IMR-90 (cell line): ENCODE measurements around the gene GABRA4. TPM values are rescaled to one million over a fixed set of nuclear protein-coding genes. Genes with fewer than 3 reads are reported as not detected.

Experiments used
- ATAC-seq: fragments of 200-7000 bp; cut with Tn5 transposase; 2 replicates; pipeline ENCODE4 v1.9.1; 2020; ENCODE audit warnings: low read depth, mild to moderate bottlenecking, moderate library complexity
- BruUV-seq: library from RNA; stranded (reverse); fragments of 400-500 nt; replicated peaks from 2 replicates; lab custom pipeline; 2021; lab: Mats Ljungman, UMichigan
- CTCF ChIA-PET: fragments of 300-600 bp; formaldehyde crosslinking; extraction: SDS; loops from one replicate; lab custom pipeline; 2021; ENCODE audit warnings: antibody characterized with exemption; lab: Yijun Ruan, JAX
- POLR2A ChIA-PET: fragments of 300-600 bp; sonication (Branson Sonifier 250); formaldehyde crosslinking; loops from one replicate; lab custom pipeline; 2022; ENCODE audit warnings: antibody characterized with exemption; ENCODE audit not compliant: unreplicated experiment; lab: Charles Lee
- DNase-seq: peaks from one replicate; pipeline ENCODE4 v3.0.0; 2013
- H2AFZ ChIP-seq: replicated peaks from 2 replicates; pipeline ENCODE3; 2013; ENCODE audit warnings: low read length, mild to moderate bottlenecking; ENCODE audit not compliant: poor library complexity
- H2AK5ac ChIP-seq: 2 replicates; pipeline ENCODE4 v1.6.1; 2013; ENCODE audit warnings: low read depth, low read length, inconsistent platforms
- H2AK9ac ChIP-seq: replicated peaks from 2 replicates; pipeline ENCODE3; 2013; ENCODE audit warnings: mild to moderate bottlenecking, low read depth, low read length, moderate library complexity; ENCODE audit not compliant: poor library complexity
- H2BK120ac ChIP-seq: 2 replicates; pipeline ENCODE4 v1.6.1; 2013; ENCODE audit warnings: low read depth, low read length, inconsistent platforms
- H2BK15ac ChIP-seq: 3 replicates; pipeline ENCODE4 v1.6.1; 2013; ENCODE audit warnings: low read depth, low read length, inconsistent platforms
- H2BK20ac ChIP-seq: 2 replicates; pipeline ENCODE4 v1.6.1; 2013; ENCODE audit warnings: low read depth, mild to moderate bottlenecking, inconsistent platforms, low read length, moderate library complexity
- H2BK5ac ChIP-seq: 2 replicates; pipeline ENCODE4 v1.6.1; 2013; ENCODE audit warnings: mild to moderate bottlenecking, low read depth, low read length, inconsistent platforms; ENCODE audit not compliant: poor library complexity, severe bottlenecking
- H3K14ac ChIP-seq: replicated peaks from 2 replicates; pipeline ENCODE4 v1.6.1; 2013; ENCODE audit warnings: low read depth, low read length, inconsistent platforms
- H3K18ac ChIP-seq: 2 replicates; pipeline ENCODE4 v1.6.1; 2013; ENCODE audit warnings: low read depth, low read length, control low read depth
- H3K23ac ChIP-seq: 2 replicates; pipeline ENCODE4 v1.6.1; 2013; ENCODE audit warnings: low read depth, low read length, inconsistent platforms
- H3K27ac ChIP-seq: 2 replicates; pipeline ENCODE4 v1.5.1; 2013; ENCODE audit warnings: mild to moderate bottlenecking, control low read depth, low read length; ENCODE audit not compliant: insufficient read depth
- H3K27me3 ChIP-seq: 2 replicates; pipeline ENCODE4 v1.6.1; 2013; ENCODE audit warnings: low read length; ENCODE audit not compliant: control insufficient read depth, insufficient read depth
- H3K36me3 ChIP-seq: 2 replicates; pipeline ENCODE4 v1.6.1; 2013; ENCODE audit warnings: low read length, mixed read lengths; ENCODE audit not compliant: control insufficient read depth, insufficient read depth
- H3K4ac ChIP-seq: 2 replicates; pipeline ENCODE4 v1.6.1; 2013; ENCODE audit warnings: low read depth, low read length, inconsistent platforms
- H3K4me1 ChIP-seq: 2 replicates; pipeline ENCODE4 v1.6.1; 2013; ENCODE audit warnings: low read length, mixed read lengths; ENCODE audit not compliant: control insufficient read depth, insufficient read depth
- H3K4me2 ChIP-seq: 2 replicates; pipeline ENCODE4 v1.6.1; 2013; ENCODE audit warnings: low read depth, mild to moderate bottlenecking, control low read depth, low read length, moderate library complexity
- H3K4me3 ChIP-seq: 2 replicates; pipeline ENCODE4 v1.5.1; 2013; ENCODE audit warnings: low read depth, mild to moderate bottlenecking, control low read depth, low read length, moderate library complexity; ENCODE audit not compliant: insufficient read depth
- H3K56ac ChIP-seq: 2 replicates; pipeline ENCODE4 v1.6.1; 2013; ENCODE audit warnings: low read length, inconsistent platforms; ENCODE audit not compliant: insufficient read depth; ENCODE audit errors: extremely low read depth
- H3K79me1 ChIP-seq, 2 experiments: 2 replicates each; pipeline ENCODE4 v1.6.1; 2013; ENCODE audit warnings: low read length in 2 of 2, inconsistent platforms in 1 of 2, low read depth in 1 of 2
- H3K9ac ChIP-seq: 2 replicates; pipeline ENCODE4 v1.6.1; 2013; ENCODE audit warnings: low read depth, low read length, control low read depth
- H3K9me1 ChIP-seq: 2 replicates; pipeline ENCODE4 v1.6.1; 2013; ENCODE audit warnings: low read length, inconsistent platforms; ENCODE audit not compliant: insufficient read depth
- H3K9me3 ChIP-seq: 2 replicates; pipeline ENCODE4 v1.6.1; 2013; ENCODE audit warnings: low read length; ENCODE audit not compliant: control insufficient read depth, insufficient read depth
- H4K20me1 ChIP-seq: 2 replicates; pipeline ENCODE4 v1.6.1; 2013; ENCODE audit warnings: low read length, inconsistent platforms; ENCODE audit not compliant: insufficient read depth
- H4K5ac ChIP-seq: 2 replicates; pipeline ENCODE4 v1.6.1; 2013; ENCODE audit warnings: mild to moderate bottlenecking, low read depth, low read length, control low read depth
- H4K8ac ChIP-seq, 2 experiments: 2 replicates each; pipeline ENCODE4 v1.6.1; 2013; ENCODE audit warnings: low read depth in 2 of 2, low read length in 2 of 2, control low read depth in 1 of 2, inconsistent platforms in 1 of 2
- H4K91ac ChIP-seq: 2 replicates; pipeline ENCODE4 v1.6.1; 2013; ENCODE audit warnings: low read depth, low read length, inconsistent platforms; ENCODE audit not compliant: insufficient read depth
- ELK1 ChIP-seq: fragments of 150-350 bp; IDR thresholded peaks from 2 replicates; pipeline ENCODE4 v1.6.1; 2016; ENCODE audit warnings: low read depth, mild to moderate bottlenecking, low read length, moderate library complexity, borderline replicate concordance
- MAFK ChIP-seq: IDR thresholded peaks from 2 replicates; pipeline ENCODE4 v1.6.1; 2012; ENCODE audit warnings: low read depth, low read length, improper control_type of control experiment
- MXI1 ChIP-seq: IDR thresholded peaks from 2 replicates; pipeline ENCODE4 v1.6.1; 2012; ENCODE audit warnings: low read depth, mild to moderate bottlenecking, low read length, moderate library complexity, borderline replicate concordance
- RFX5 ChIP-seq: IDR thresholded peaks from 2 replicates; pipeline ENCODE4 v1.8.0; 2012; ENCODE audit warnings: low read depth, mild to moderate bottlenecking, low read length, moderate library complexity
- WGBS, 2 experiments: methylation state at CpG; one replicate each; pipeline versions ENCODE4 v1.1.5 to v1.1.7; 2013; ENCODE audit warnings: missing lambda C conversion rate in 2 of 2; ENCODE audit not compliant: insufficient read length in 1 of 2; ENCODE audit errors: extremely low coverage in 2 of 2; 5-methylcytosine and 5-hydroxymethylcytosine counted together
- dilution Hi-C: fragments of 300-500 bp; cut with HindIII; formaldehyde crosslinking; loops from one replicate; pipeline ENCODE4 v1.14.3; 2018; ENCODE audit warnings: low sequenced_read_pairs; ENCODE audit not compliant: unreplicated experiment
- in situ Hi-C: fragments of 300-500 bp; cut with MboI; formaldehyde crosslinking; loops from 3 replicates; pipeline ENCODE4 v1.14.3; 2019; ENCODE audit warnings: low sequenced_read_pairs, inconsistent platforms, mixed read lengths
- intact Hi-C: fragments of 100-400 bp; cut with micrococcal nuclease; formaldehyde crosslinking; loops from 2 replicates; pipeline ENCODE4 v1.10.0; 2022
- polyA plus RNA-seq, 3 experiments: library from polyadenylated mRNA; depleted of rRNA; stranded (reverse); fragments of >200 nt; gene quantifications; 2 replicates each; pipeline ENCODE4 v1.2.3, GENCODE V29; 2012; ENCODE audit warnings: low replicate concordance in 1 of 3
- total RNA-seq: library from RNA; depleted of rRNA; stranded (reverse); fragments of >200 nt; gene quantifications from 2 replicates; pipeline ENCODE4 v1.2.3, GENCODE V29; 2012

The GABRA4 gene
- total and polyA plus RNA-seq, 2 of the 4 experiments (the other 2 are of a cell fraction), result 1.1 to 1.8 TPM

GRCh38 chr4:46977245-46977644 lies 16.1 kb downstream of the GABRA4 start:
- no CpG with 5 or more reads among the region's 2 CpGs for WGBS, 2 experiments
- ChIA-PET CTCF (no interaction called here), POLR2A (no interaction called here)
- H3K4me3 ChIP-seq, result no peak overlapping the region
- H3K27me3 ChIP-seq, result no peaks in the 10 kb centered on the region
- H3K23ac ChIP-seq, result no peak overlapping the region
- H3K27ac ChIP-seq, result no peak overlapping the region
- H2AFZ ChIP-seq, result no peak overlapping the region
- H3K79me1 ChIP-seq, result no peaks in the 10 kb centered on the region
- H4K91ac ChIP-seq, result no peak overlapping the region
- no peak overlapping the region for H3K9ac ChIP-seq
- H4K5ac ChIP-seq, result no peak overlapping the region
- H2BK20ac ChIP-seq, result no peak overlapping the region
- BruUV-seq, result no TSS peak
- no peaks in the 10 kb centered on the region for H3K4me1 ChIP-seq
- H2BK120ac ChIP-seq, result no peak overlapping the region
- no peaks in the 10 kb centered on the region for H3K9me1 ChIP-seq
- DNase-seq (no peak), ATAC-seq (no peak)
- no peak overlapping the region for H2AK5ac ChIP-seq
- no peak for TF ChIP-seq MAFK
- TF ChIP-seq MXI1, result no peak
- no peak for TF ChIP-seq ELK1
- TF ChIP-seq RFX5, result no peak
- no peak overlapping the region for H3K4me2 ChIP-seq
- H2BK5ac ChIP-seq, result no peak overlapping the region
- H3K18ac ChIP-seq, result no peak overlapping the region
- H4K8ac ChIP-seq, result no peak overlapping the region
- dilution Hi-C loops, result no loop called here
- H3K36me3 ChIP-seq, result no peaks in the 10 kb centered on the region
- H4K20me1 ChIP-seq, result no peaks in the 10 kb centered on the region
- intact Hi-C loops, result no loop called here
- no peak overlapping the region for H3K4ac ChIP-seq
- no peaks in the 10 kb centered on the region for H3K9me3 ChIP-seq
- H3K56ac ChIP-seq, result no peak overlapping the region
- no peak overlapping the region for H2BK15ac ChIP-seq
- in situ Hi-C loops, result no loop called here
- H3K14ac ChIP-seq, result no peak overlapping the region
- no peak overlapping the region for H2AK9ac ChIP-seq
